Astrocyte (in vitro differentiated cells and primary cell): ENCODE data around the gene PRKD1. TPM values are rescaled to one million over a fixed set of nuclear protein-coding genes. Genes with fewer than 3 reads are reported as not detected.

Experiments used
- DNase-seq: peaks from one replicate; pipeline ENCODE4 v3.0.0-alpha.2; 2010; ENCODE audit warnings: low read depth
- FAIRE-seq: peaks from 2 replicates; lab custom pipeline; 2011; peaks lifted over from hg19 to GRCh38; lab: Jason Lieb, UNC
- H2AFZ ChIP-seq: 2 replicates; pipeline ENCODE4 v1.6.0; 2012; ENCODE audit warnings: low read depth, low read length, inconsistent platforms
- H3K27ac ChIP-seq: 2 replicates; pipeline ENCODE4 v1.5.1; 2011; ENCODE audit warnings: low read depth, low read length, inconsistent platforms
- H3K27me3 ChIP-seq: 2 replicates; pipeline ENCODE4 v1.6.0; 2011; ENCODE audit warnings: low read length, inconsistent platforms; ENCODE audit not compliant: insufficient read depth
- H3K36me3 ChIP-seq: 2 replicates; pipeline ENCODE4 v1.5.1; 2011; ENCODE audit warnings: low read length, inconsistent platforms; ENCODE audit not compliant: insufficient read depth
- H3K4me1 ChIP-seq: 2 replicates; pipeline ENCODE4 v1.5.1; 2011; ENCODE audit warnings: low read length, inconsistent platforms; ENCODE audit not compliant: insufficient read depth
- H3K4me2 ChIP-seq: 2 replicates; pipeline ENCODE4 v1.6.0; 2012; ENCODE audit warnings: low read length, inconsistent platforms
- H3K4me3 ChIP-seq: 2 replicates; pipeline ENCODE4 v1.5.1; 2011; ENCODE audit warnings: low read depth, mild to moderate bottlenecking, low read length, inconsistent platforms; ENCODE audit not compliant: insufficient read depth
- H3K79me2 ChIP-seq: 2 replicates; pipeline ENCODE4 v1.6.0; 2012; ENCODE audit warnings: mild to moderate bottlenecking, low read length, inconsistent platforms; ENCODE audit not compliant: insufficient read depth
- H3K9ac ChIP-seq: 2 replicates; pipeline ENCODE4 v1.6.0; 2012; ENCODE audit warnings: mild to moderate bottlenecking, low read length, inconsistent platforms
- H3K9me3 ChIP-seq: 2 replicates; pipeline ENCODE4 v1.5.1; 2012; ENCODE audit warnings: low read depth, mild to moderate bottlenecking, low read length, inconsistent platforms; ENCODE audit not compliant: insufficient read depth
- H4K20me1 ChIP-seq: 2 replicates; pipeline ENCODE4 v1.6.0; 2012; ENCODE audit warnings: low read length, inconsistent platforms; ENCODE audit not compliant: insufficient read depth
- H3K27ac Mint-ChIP-seq: one replicate; pipeline ENCODE4 v1.8.0; 2021; ENCODE audit warnings: mild to moderate bottlenecking, mixed read lengths; ENCODE audit not compliant: unreplicated experiment
- H3K27me3 Mint-ChIP-seq: one replicate; pipeline ENCODE4 v1.8.0; 2021; ENCODE audit warnings: low read depth, mixed read lengths; ENCODE audit not compliant: unreplicated experiment
- H3K36me3 Mint-ChIP-seq: one replicate; pipeline ENCODE4 v1.8.0; 2021; ENCODE audit warnings: low read depth, mixed read lengths; ENCODE audit not compliant: unreplicated experiment
- H3K4me1 Mint-ChIP-seq: one replicate; pipeline ENCODE4 v1.8.0; 2021; ENCODE audit warnings: low read depth, mixed read lengths; ENCODE audit not compliant: unreplicated experiment
- H3K4me3 Mint-ChIP-seq: one replicate; pipeline ENCODE4 v1.8.0; 2021; ENCODE audit warnings: mild to moderate bottlenecking, moderate library complexity, mixed read lengths; ENCODE audit not compliant: unreplicated experiment
- H3K9me3 Mint-ChIP-seq: one replicate; pipeline ENCODE4 v1.8.0; 2021; ENCODE audit warnings: mild to moderate bottlenecking, mixed read lengths; ENCODE audit not compliant: unreplicated experiment
- EZH2 ChIP-seq: IDR thresholded peaks from 2 replicates; pipeline ENCODE4 v1.6.1; 2012; ENCODE audit warnings: mild to moderate bottlenecking, low read length, inconsistent platforms; ENCODE audit not compliant: insufficient read depth
- total RNA-seq: library from RNA; stranded (reverse); gene quantifications from 2 replicates; pipeline ENCODE4 v1.2.1, GENCODE V29; 2021
- TF ChIP-seq, protein P1 (sequence below): IDR thresholded peaks from 2 replicates; pipeline ENCODE4 v1.5.1; 2011; ENCODE audit warnings: low read depth, mild to moderate bottlenecking, inconsistent platforms, low read length, moderate library complexity; ENCODE audit not compliant: insufficient read depth

PRKD1 gene
- total RNA-seq, 1 donor from 2014 or later: 5.9 TPM

DNA sequence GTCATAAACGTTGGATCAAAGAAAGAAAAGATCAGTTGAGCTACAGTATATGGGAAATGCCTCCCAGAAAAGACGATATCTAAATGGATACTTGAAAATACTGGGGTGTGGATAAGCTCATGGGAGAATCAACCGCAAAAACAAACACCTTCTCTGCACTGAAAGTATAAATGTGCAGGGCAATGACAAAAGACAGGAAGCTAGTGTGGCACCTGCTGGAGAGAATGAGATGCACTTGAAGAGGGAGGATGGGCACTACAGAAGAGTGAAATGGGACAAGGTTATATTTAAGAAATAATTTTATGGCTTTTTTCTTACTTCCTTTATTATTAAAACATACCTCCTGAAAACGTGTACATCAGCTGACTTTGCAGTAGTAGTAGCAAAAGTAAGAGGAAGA is 153.7 kb downstream of the PRKD1 start:
- Histone ChIP-seq H3K4me3 (no peak overlapping the region), H3K4me1 (no peaks in the 10 kb centered on the region), H3K4me2 (no peak overlapping the region), H3K36me3 (no peaks in the 10 kb centered on the region), H3K9ac (no peak overlapping the region), H4K20me1 (peaks cover 5% of the 10 kb centered on the region), H2AFZ (no peak overlapping the region), H3K27ac (no peak overlapping the region), H3K27me3 (no peaks in the 10 kb centered on the region), H3K9me3 (no peaks in the 10 kb centered on the region), H3K79me2 (no peaks in the 10 kb centered on the region)
- Mint-ChIP-seq H3K27ac (no peak overlapping the region), H3K36me3 (peaks cover 3% of the 10 kb centered on the region), H3K9me3 (peaks cover 17% of the 10 kb centered on the region), H3K4me3 (no peak overlapping the region), H3K27me3 (no peaks in the 10 kb centered on the region), H3K4me1 (no peaks in the 10 kb centered on the region)
- FAIRE-seq (no peak), DNase-seq (no peak)
- no peak for TF ChIP-seq EZH2
- TF ChIP-seq, protein P1, sequence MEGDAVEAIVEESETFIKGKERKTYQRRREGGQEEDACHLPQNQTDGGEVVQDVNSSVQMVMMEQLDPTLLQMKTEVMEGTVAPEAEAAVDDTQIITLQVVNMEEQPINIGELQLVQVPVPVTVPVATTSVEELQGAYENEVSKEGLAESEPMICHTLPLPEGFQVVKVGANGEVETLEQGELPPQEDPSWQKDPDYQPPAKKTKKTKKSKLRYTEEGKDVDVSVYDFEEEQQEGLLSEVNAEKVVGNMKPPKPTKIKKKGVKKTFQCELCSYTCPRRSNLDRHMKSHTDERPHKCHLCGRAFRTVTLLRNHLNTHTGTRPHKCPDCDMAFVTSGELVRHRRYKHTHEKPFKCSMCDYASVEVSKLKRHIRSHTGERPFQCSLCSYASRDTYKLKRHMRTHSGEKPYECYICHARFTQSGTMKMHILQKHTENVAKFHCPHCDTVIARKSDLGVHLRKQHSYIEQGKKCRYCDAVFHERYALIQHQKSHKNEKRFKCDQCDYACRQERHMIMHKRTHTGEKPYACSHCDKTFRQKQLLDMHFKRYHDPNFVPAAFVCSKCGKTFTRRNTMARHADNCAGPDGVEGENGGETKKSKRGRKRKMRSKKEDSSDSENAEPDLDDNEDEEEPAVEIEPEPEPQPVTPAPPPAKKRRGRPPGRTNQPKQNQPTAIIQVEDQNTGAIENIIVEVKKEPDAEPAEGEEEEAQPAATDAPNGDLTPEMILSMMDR: no peak

DNA sequence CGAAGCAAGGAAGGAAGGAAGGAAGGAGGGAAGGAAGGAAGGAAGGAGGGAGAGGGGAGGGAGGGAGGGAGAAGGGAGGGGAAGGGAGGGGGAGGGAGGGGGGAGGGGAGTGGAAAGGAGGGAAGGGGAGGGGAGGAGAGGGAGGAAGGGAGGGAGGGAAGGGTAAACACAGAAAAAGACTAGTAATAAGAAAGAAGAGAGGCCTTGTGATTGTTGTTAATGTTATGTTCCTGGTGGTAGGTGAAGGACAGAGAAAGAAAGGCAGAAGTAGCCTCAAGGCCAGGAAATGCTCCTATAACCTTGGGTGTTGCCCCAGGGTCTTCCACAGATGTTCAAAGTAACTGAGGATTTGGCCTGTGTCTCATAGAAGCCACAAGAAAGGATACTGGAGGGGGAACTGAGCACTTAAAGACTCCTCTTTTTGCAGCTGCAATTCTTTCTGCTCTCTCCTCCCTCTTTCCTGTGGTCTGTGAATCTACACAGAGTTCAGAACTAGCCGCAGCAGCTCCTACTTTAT is 164.2 kb downstream of the PRKD1 start:
- Histone ChIP-seq H3K9me3 (no peaks in the 10 kb centered on the region), H4K20me1 (no peaks in the 10 kb centered on the region), H3K4me2 (no peak overlapping the region), H2AFZ (no peak overlapping the region), H3K9ac (no peak overlapping the region), H3K27me3 (no peaks in the 10 kb centered on the region), H3K4me1 (no peaks in the 10 kb centered on the region), H3K36me3 (no peaks in the 10 kb centered on the region), H3K79me2 (no peaks in the 10 kb centered on the region), H3K4me3 (no peak overlapping the region), H3K27ac (no peak overlapping the region)
- no peak for DNase-seq
- TF ChIP-seq, protein P1: no peak
- TF ChIP-seq EZH2: no peak
- no peaks in the 10 kb centered on the region for H3K36me3 Mint-ChIP-seq
- H3K9me3 Mint-ChIP-seq: peaks cover 1% of the 10 kb centered on the region
- no peak overlapping the region for H3K27ac Mint-ChIP-seq
- no peak overlapping the region for H3K4me3 Mint-ChIP-seq
- no peak for FAIRE-seq
- H3K27me3 Mint-ChIP-seq: no peaks in the 10 kb centered on the region
- H3K4me1 Mint-ChIP-seq: no peaks in the 10 kb centered on the region

DNA sequence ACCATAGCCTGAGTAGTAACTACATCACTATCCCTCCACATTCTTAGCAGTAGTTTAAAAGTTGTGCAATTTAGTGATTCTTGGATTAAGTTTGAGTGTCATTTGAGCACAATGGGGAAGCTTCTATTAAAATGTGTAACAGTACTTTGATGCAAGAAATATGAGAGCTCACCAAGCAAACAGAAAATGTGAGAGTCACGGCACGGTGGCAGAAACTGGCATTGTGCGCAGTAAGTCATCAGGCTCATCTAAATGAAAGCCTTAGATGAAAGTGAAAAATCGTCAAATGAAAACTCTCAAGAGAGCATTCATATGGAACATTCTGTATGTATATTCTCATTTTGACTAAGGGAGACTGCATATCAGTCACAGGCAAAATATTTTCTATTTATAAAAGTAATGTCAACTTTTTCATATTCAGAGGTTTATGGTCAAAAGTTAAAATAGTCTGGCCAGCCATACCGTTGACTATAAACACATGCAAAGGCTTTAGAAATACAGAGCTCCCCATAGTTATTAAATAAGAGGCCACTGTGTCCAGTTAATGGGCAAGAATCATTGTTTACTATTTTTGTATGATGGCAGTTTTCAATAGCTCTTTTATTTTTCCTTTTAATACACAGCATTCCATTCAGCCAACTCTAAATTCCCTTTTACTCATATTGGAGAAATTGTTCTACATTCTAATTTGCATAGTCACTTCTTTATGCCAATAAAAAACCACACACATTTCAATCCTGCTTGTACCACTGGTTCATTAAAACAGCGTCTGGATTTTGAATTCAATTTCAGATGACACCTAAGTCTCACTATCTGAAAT is 167.9 kb downstream of the PRKD1 start:
- FAIRE-seq (no peak), DNase-seq (no peak)
- Histone ChIP-seq H3K36me3 (no peaks in the 10 kb centered on the region), H4K20me1 (no peaks in the 10 kb centered on the region), H2AFZ (no peak overlapping the region), H3K9ac (no peak overlapping the region), H3K4me2 (no peak overlapping the region), H3K79me2 (peaks cover 3% of the 10 kb centered on the region), H3K9me3 (no peaks in the 10 kb centered on the region), H3K4me1 (no peaks in the 10 kb centered on the region), H3K27ac (no peak overlapping the region), H3K4me3 (no peak overlapping the region), H3K27me3 (no peaks in the 10 kb centered on the region)
- Mint-ChIP-seq H3K4me1 (no peaks in the 10 kb centered on the region), H3K9me3 (no peaks in the 10 kb centered on the region), H3K36me3 (no peaks in the 10 kb centered on the region), H3K27me3 (no peaks in the 10 kb centered on the region), H3K27ac (no peak overlapping the region), H3K4me3 (no peak overlapping the region)
- TF ChIP-seq, protein P1: no peak
- TF ChIP-seq EZH2: no peak
